Suprapubic skin (tissue), 4 donors: ENCODE results near the gene EXT2. TPM values are rescaled to one million over a fixed set of nuclear protein-coding genes. Genes with fewer than 3 reads are reported as not detected.

Experiments used
- DNase-seq, 2 donors: peaks; one replicate each; pipeline ENCODE4 v3.0.0-alpha.2; 2019; ENCODE audit warnings: low spot score in 2 of 2
- H3K27ac ChIP-seq: fragments of 200-600 bp; sonication (generic); one replicate; pipeline ENCODE4 v1.5.1; 2019
- H3K27me3 ChIP-seq: fragments of 200-600 bp; sonication (generic); one replicate; pipeline ENCODE4 v1.5.1; 2019
- H3K36me3 ChIP-seq: fragments of 200-600 bp; sonication (generic); one replicate; pipeline ENCODE4 v1.5.1; 2019
- H3K4me1 ChIP-seq: fragments of 200-600 bp; sonication (generic); one replicate; pipeline ENCODE4 v1.5.1; 2019
- H3K4me3 ChIP-seq: fragments of 200-600 bp; sonication (generic); one replicate; pipeline ENCODE4 v1.5.1; 2019; ENCODE audit warnings: mild to moderate bottlenecking
- H3K9me3 ChIP-seq: fragments of 200-600 bp; sonication (generic); one replicate; pipeline ENCODE4 v1.5.1; 2019
- CTCF ChIP-seq, 2 donors: fragments of 200-600 bp in 1 of 2; fragments of 450-650 bp in 1 of 2; sonication (generic) in 1 of 2; IDR thresholded peaks; one replicate each; pipeline ENCODE4 v1.5.1; 2016 to 2019; ENCODE audit warnings: antibody characterized with exemption in 2 of 2, mild to moderate bottlenecking in 1 of 2, moderate library complexity in 1 of 2
- EP300 ChIP-seq: sonication (generic); formaldehyde crosslinking; IDR thresholded peaks from one replicate; pipeline ENCODE4 v1.6.1; 2017; ENCODE audit warnings: antibody characterized with exemption
- POLR2A ChIP-seq, 2 donors: fragments of 450-650 bp; IDR thresholded peaks; one replicate each; pipeline ENCODE4 v1.6.1; 2017; ENCODE audit warnings: antibody characterized with exemption in 2 of 2, mild to moderate bottlenecking in 2 of 2, moderate library complexity in 2 of 2
- POLR2AphosphoS5 ChIP-seq, 3 donors: sonication (generic); formaldehyde crosslinking; IDR thresholded peaks; one replicate each; pipeline ENCODE4 v1.6.1; 2017; ENCODE audit warnings: antibody characterized with exemption in 3 of 3
- WGBS: methylation state at CpG from one replicate; pipeline ENCODE4 v1.1.5; 2018; 5-methylcytosine and 5-hydroxymethylcytosine counted together
- total RNA-seq, 4 donors: library from RNA; depleted of rRNA; stranded (reverse); fragments of >200 nt; gene quantifications; one replicate each; pipeline ENCODE4 v1.1.0, GENCODE V29; 2016

The EXT2 gene
- total RNA-seq, 4 donors from 2014 or later: 66.3 to 82.0 (median 72.4) TPM

DNA sequence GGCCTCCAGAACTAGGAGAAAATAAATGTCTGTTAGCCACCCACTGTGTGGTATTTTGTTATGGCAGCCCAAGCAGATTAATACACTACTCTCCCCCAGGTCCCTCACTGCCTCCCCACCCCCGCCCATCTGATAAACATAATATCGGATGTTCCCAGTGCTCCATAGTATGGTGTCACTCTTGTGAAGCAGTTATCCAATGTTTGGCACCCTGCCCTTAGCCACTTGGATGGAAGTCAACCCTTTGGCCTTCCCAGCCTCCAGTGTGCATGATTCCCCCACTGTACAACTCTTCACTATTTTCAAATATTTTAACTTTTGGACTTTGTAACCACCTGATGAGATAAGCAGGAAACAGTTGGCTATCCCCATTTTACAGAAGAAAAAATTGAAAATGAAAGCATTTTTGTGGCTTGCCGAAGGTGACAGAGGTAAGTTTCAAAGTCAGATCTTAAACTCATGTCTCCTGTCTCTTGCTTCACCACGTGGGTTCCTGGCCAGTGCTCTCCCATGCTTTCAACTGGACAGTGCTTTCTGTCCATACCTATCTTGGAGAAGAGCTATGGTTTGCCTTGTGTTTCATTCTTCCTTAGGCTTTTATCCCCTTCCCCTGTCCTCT is 161.3 kb downstream of the EXT2 start:
- no peak for DNase-seq

DNA sequence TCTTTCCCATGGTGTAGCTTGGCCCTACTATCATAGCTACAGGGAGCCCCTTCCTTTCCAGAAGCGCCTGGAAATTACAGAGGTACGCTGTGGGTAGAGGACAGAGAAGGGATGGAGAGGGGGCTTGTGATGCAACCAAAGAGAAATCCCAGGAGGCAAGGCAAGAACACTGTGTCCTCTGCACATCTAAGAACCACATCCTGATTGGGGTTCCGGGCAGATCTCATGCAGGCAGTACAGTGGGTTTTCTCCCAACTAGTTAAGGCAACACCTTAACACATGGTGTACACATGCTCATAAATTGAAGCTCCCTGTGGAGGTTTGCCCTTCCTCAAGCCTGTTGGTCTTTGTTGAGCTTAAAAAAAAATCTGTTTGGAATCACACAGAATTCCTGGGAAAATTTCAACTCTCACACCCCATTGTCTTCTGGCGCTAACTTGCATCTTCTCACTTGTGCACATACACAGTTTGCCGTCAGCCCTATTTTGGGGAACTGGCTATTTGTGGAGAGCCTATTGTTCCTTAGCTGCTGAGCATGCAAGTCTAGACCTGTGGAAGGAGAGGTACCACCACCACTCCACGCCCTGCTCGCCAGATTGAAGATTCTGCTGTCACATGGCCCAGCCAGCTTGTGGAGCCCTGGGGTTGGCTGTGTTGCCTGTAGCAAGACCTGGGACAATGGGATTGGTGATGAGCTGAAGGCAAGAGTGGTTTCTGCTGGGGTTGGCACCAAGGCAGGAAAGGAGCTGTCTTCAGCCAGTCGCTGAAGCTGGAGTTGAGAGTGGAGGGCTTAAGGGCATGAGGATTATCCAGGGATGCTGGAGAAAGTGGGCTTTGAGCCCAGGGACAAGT is 162.1 kb downstream of the EXT2 start:
- no peak overlapping the region for H3K27ac ChIP-seq
- no peaks in the 10 kb centered on the region for H3K36me3 ChIP-seq
- no peak overlapping the region for H3K4me3 ChIP-seq
- no peak for DNase-seq
- H3K9me3 ChIP-seq: peaks cover 5% of the 10 kb centered on the region
- TF ChIP-seq POLR2AphosphoS5 (IDR thresholded peaks at IDR 0.05): no peak
- TF ChIP-seq CTCF (IDR thresholded peaks at IDR 0.05): no peak
- no peak for TF ChIP-seq POLR2A (IDR thresholded peaks at IDR 0.05)
- TF ChIP-seq EP300: no peak
- no peaks in the 10 kb centered on the region for H3K27me3 ChIP-seq
- 87% methylated on average over 8 of the region's 8 CpGs for WGBS
- no peaks in the 10 kb centered on the region for H3K4me1 ChIP-seq

More for the DNA sequence above, 161.3 kb downstream of the EXT2 start:
- Histone ChIP-seq H3K27ac (no peak overlapping the region), H3K4me3 (no peak overlapping the region), H3K9me3 (peaks cover 5% of the 10 kb centered on the region), H3K4me1 (no peaks in the 10 kb centered on the region), H3K27me3 (no peaks in the 10 kb centered on the region), H3K36me3 (no peaks in the 10 kb centered on the region)
- WGBS: 85% methylated on average over 4 of the region's 4 CpGs
- no peak for TF ChIP-seq POLR2AphosphoS5 (IDR thresholded peaks at IDR 0.05)
- no peak for TF ChIP-seq CTCF (IDR thresholded peaks at IDR 0.05)
- no peak for TF ChIP-seq EP300
- TF ChIP-seq POLR2A (IDR thresholded peaks at IDR 0.05): no peak

DNA sequence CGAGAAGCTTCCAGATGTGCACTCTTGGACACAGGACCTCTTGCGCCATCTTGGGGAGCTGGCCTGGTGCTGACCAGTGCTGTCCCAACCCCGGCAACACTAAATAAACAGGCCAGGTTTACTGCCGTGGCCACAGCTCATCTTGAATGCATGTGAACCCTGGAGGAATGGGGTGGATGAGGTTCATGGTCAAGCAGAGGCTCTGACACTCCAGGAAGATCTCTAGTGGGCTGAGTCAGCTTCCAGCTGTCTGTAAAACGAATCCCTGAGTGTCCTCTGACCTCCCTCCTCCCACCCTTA is 162.7 kb downstream of the EXT2 start:
- Histone ChIP-seq H3K36me3 (no peaks in the 10 kb centered on the region), H3K27me3 (no peaks in the 10 kb centered on the region), H3K27ac (no peak overlapping the region), H3K4me3 (no peak overlapping the region), H3K4me1 (no peaks in the 10 kb centered on the region), H3K9me3 (peaks cover under 1% of the 10 kb centered on the region)
- WGBS: 73% methylated on average over 4 of the region's 5 CpGs
- no peak for DNase-seq
- TF ChIP-seq EP300 (no peak), POLR2A (IDR thresholded peaks at IDR 0.05) (no peak), CTCF (IDR thresholded peaks at IDR 0.05) (no peak), POLR2AphosphoS5 (IDR thresholded peaks at IDR 0.05) (no peak)

DNA sequence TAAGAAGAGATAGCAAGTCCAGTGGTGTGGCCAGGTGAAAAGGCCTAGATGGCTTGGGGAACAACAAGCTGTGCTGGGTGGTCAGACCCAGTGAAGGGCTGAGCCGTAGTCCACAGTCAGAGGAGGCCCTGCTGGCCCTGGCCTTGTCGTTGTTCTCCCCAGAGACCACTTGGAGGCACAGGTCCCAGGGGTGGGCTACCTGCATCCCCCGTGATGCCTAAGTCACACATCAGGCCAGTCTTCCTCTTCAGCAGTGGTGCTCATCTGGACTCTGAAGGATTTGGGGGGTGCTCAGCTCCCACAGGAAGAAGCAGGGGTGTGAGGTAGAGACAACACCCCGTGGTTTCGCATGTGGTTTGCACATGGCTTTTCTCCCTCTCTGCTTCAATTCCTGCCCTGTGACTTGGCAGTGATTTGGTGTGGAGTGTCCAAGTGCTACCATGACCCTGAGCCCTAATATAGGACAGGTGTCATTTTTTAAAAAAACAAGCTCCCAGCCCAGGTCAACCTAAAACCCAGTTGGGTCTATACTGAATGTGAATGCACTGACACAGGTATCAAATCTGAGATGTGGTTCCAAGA is 163.5 kb downstream of the EXT2 start:
- no peak for DNase-seq
- Histone ChIP-seq H3K4me1 (no peaks in the 10 kb centered on the region), H3K4me3 (no peak overlapping the region), H3K27ac (no peak overlapping the region), H3K9me3 (no peaks in the 10 kb centered on the region), H3K36me3 (no peaks in the 10 kb centered on the region), H3K27me3 (no peaks in the 10 kb centered on the region)
- TF ChIP-seq EP300: no peak
- no peak for TF ChIP-seq CTCF (IDR thresholded peaks at IDR 0.05)
- no peak for TF ChIP-seq POLR2AphosphoS5 (IDR thresholded peaks at IDR 0.05)
- TF ChIP-seq POLR2A (IDR thresholded peaks at IDR 0.05): no peak
- WGBS: 68% methylated on average over 3 of the region's 5 CpGs

GRCh38 chr11:44260081-44260480 is 164.6 kb downstream of the EXT2 start:
- Histone ChIP-seq H3K27ac (no peak overlapping the region), H3K27me3 (no peaks in the 10 kb centered on the region), H3K36me3 (no peaks in the 10 kb centered on the region), H3K9me3 (no peaks in the 10 kb centered on the region), H3K4me1 (no peaks in the 10 kb centered on the region), H3K4me3 (no peak overlapping the region)
- TF ChIP-seq EP300 (no peak), POLR2AphosphoS5 (IDR thresholded peaks at IDR 0.05) (no peak), CTCF (IDR thresholded peaks at IDR 0.05) (no peak), POLR2A (IDR thresholded peaks at IDR 0.05) (no peak)
- 64% methylated on average over 4 of the region's 4 CpGs for WGBS
- DNase-seq: no peak
